ENCODE results near the gene TJAP1.

The TJAP1 gene

DNA sequence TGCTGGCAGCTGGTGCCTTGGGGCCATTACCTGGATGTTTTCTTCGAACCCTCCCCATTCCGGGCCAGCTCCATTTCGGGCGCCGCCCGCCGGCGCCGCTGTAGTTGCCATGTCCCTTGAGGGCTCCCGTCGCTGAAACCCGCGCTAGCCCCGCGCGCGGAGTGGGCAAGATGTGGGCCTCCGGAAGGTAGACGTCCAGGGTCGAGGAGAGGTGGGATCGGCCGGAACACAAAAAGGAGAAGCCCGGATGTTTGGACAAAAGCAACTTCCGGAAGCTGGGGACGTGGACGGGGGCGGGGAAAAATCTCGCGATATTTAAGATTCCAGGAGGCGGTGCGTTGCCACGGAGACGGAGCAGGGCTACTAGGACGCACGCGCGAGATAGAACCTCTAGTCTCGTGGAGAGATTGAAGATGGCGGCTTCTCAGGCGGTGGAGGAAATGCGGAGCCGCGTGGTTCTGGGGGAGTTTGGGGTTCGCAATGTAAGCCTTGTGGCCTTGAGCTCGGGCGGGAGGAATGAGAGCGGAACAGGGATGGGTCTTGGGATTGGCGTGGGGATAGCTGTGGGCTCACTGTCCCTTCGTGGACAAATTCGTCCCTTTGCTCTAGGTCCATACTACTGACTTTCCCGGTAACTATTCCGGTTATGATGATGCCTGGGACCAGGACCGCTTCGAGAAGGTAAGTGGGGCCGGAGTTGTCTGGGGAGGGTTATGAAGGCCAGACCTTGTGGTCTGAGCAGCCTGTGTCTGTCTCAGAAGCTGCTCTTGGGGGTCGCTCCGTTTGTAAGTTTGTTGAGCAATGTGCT is 39.5 kb downstream of the TJAP1 start, which contains the start of the genes POLR1C and YIPF3 (continued):
- TF ChIP-seq, protein P1, sequence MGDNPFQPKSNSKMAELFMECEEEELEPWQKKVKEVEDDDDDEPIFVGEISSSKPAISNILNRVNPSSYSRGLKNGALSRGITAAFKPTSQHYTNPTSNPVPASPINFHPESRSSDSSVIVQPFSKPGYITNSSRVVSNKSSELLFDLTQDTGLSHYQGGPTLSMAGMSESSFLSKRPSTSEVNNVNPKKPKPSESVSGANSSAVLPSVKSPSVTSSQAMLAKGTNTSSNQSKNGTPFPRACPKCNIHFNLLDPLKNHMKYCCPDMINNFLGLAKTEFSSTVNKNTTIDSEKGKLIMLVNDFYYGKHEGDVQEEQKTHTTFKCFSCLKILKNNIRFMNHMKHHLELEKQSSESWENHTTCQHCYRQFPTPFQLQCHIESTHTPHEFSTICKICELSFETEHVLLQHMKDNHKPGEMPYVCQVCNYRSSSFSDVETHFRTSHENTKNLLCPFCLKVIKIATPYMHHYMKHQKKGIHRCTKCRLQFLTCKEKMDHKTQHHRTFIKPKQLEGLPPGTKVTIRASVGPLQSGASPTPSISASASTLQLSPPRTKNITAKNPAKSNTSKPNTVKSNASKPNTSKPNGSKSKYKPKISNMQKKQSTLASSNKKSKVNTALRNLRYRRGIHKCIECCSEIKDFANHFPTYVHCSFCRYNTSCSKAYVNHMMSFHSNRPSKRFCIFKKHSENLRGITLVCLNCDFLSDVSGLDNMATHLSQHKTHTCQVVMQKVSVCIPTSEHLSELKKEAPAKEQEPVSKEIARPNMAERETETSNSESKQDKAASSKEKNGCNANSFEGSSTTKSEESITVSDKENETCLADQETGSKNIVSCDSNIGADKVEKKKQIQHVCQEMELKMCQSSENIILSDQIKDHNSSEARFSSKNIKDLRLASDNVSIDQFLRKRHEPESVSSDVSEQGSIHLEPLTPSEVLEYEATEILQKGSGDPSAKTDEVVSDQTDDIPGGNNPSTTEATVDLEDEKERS (tag by site-specific recombination; IDR thresholded peaks at IDR 0.05), result peak; percentile 27; the same call in 1 of the 2 replicates
- TF ChIP-seq YY1 (tag by site-specific recombination; IDR thresholded peaks at IDR 0.05), result peak; percentile 83; the same call in 1 of the 2 replicates
- TF ChIP-seq ZNF423 (tag by site-specific recombination; IDR thresholded peaks at IDR 0.05), result no peak
- no peak for TF ChIP-seq SCRT2 (tag by site-specific recombination; IDR thresholded peaks at IDR 0.05)
- TF ChIP-seq, protein P2, sequence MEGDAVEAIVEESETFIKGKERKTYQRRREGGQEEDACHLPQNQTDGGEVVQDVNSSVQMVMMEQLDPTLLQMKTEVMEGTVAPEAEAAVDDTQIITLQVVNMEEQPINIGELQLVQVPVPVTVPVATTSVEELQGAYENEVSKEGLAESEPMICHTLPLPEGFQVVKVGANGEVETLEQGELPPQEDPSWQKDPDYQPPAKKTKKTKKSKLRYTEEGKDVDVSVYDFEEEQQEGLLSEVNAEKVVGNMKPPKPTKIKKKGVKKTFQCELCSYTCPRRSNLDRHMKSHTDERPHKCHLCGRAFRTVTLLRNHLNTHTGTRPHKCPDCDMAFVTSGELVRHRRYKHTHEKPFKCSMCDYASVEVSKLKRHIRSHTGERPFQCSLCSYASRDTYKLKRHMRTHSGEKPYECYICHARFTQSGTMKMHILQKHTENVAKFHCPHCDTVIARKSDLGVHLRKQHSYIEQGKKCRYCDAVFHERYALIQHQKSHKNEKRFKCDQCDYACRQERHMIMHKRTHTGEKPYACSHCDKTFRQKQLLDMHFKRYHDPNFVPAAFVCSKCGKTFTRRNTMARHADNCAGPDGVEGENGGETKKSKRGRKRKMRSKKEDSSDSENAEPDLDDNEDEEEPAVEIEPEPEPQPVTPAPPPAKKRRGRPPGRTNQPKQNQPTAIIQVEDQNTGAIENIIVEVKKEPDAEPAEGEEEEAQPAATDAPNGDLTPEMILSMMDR (tag by site-specific recombination; IDR thresholded peaks at IDR 0.05), result no peak
- TF ChIP-seq ZNF248 (tag by site-specific recombination; IDR thresholded peaks at IDR 0.05), result no peak
- TF ChIP-seq, protein P3, sequence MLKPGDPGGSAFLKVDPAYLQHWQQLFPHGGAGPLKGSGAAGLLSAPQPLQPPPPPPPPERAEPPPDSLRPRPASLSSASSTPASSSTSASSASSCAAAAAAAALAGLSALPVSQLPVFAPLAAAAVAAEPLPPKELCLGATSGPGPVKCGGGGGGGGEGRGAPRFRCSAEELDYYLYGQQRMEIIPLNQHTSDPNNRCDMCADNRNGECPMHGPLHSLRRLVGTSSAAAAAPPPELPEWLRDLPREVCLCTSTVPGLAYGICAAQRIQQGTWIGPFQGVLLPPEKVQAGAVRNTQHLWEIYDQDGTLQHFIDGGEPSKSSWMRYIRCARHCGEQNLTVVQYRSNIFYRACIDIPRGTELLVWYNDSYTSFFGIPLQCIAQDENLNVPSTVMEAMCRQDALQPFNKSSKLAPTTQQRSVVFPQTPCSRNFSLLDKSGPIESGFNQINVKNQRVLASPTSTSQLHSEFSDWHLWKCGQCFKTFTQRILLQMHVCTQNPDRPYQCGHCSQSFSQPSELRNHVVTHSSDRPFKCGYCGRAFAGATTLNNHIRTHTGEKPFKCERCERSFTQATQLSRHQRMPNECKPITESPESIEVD (tag by site-specific recombination; IDR thresholded peaks at IDR 0.05), result no peak
- no peak for TF ChIP-seq OSR2 (tag by site-specific recombination; IDR thresholded peaks at IDR 0.05)
- TF ChIP-seq YY2 (tag by site-specific recombination; IDR thresholded peaks at IDR 0.05), result peak; percentile 92
- no peak for TF ChIP-seq ZNF623 (tag by site-specific recombination; IDR thresholded peaks at IDR 0.05)
- TF ChIP-seq ZBTB7A (tag by site-specific recombination; IDR thresholded peaks at IDR 0.05; ENCODE audit: low read depth), result no peak
- TF ChIP-seq ZNF549 (tag by site-specific recombination; IDR thresholded peaks at IDR 0.05), result no peak
- TF ChIP-seq ZNF626 (tag by site-specific recombination; IDR thresholded peaks at IDR 0.05), result no peak
- no peak for TF ChIP-seq ZNF302 (tag by site-specific recombination; IDR thresholded peaks at IDR 0.05; ENCODE audit: low read depth)
- peak; percentile 88 for TF ChIP-seq ZNF600 (tag by site-specific recombination; IDR thresholded peaks at IDR 0.05)
- peak; percentile 49; the same call in 1 of the 2 replicates for TF ChIP-seq KLF8 (tag by site-specific recombination; IDR thresholded peaks at IDR 0.05)
- TF ChIP-seq ZSCAN30 (tag by site-specific recombination; IDR thresholded peaks at IDR 0.05), result peak; percentile 86
- TF ChIP-seq, protein P4, sequence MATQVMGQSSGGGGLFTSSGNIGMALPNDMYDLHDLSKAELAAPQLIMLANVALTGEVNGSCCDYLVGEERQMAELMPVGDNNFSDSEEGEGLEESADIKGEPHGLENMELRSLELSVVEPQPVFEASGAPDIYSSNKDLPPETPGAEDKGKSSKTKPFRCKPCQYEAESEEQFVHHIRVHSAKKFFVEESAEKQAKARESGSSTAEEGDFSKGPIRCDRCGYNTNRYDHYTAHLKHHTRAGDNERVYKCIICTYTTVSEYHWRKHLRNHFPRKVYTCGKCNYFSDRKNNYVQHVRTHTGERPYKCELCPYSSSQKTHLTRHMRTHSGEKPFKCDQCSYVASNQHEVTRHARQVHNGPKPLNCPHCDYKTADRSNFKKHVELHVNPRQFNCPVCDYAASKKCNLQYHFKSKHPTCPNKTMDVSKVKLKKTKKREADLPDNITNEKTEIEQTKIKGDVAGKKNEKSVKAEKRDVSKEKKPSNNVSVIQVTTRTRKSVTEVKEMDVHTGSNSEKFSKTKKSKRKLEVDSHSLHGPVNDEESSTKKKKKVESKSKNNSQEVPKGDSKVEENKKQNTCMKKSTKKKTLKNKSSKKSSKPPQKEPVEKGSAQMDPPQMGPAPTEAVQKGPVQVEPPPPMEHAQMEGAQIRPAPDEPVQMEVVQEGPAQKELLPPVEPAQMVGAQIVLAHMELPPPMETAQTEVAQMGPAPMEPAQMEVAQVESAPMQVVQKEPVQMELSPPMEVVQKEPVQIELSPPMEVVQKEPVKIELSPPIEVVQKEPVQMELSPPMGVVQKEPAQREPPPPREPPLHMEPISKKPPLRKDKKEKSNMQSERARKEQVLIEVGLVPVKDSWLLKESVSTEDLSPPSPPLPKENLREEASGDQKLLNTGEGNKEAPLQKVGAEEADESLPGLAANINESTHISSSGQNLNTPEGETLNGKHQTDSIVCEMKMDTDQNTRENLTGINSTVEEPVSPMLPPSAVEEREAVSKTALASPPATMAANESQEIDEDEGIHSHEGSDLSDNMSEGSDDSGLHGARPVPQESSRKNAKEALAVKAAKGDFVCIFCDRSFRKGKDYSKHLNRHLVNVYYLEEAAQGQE (tag by site-specific recombination; IDR thresholded peaks at IDR 0.05), result no peak
- TF ChIP-seq ZNF354C (tag by site-specific recombination; IDR thresholded peaks at IDR 0.05; ENCODE audit: borderline replicate concordance, low read depth), result no peak
- TF ChIP-seq ZNF416 (tag by site-specific recombination; IDR thresholded peaks at IDR 0.05), result no peak
- TF ChIP-seq SP7 (tag by site-specific recombination; IDR thresholded peaks at IDR 0.05), result peak; percentile 64
- no peak for TF ChIP-seq ZNF529 (tag by site-specific recombination; IDR thresholded peaks at IDR 0.05; ENCODE audit: insufficient replicate concordance)
- no peak for TF ChIP-seq GLIS2 (tag by site-specific recombination; IDR thresholded peaks at IDR 0.05)
- no peak for TF ChIP-seq ZNF510 (tag by site-specific recombination; IDR thresholded peaks at IDR 0.05; ENCODE audit: insufficient replicate concordance)
- no peak for TF ChIP-seq ZNF114 (tag by site-specific recombination; IDR thresholded peaks at IDR 0.05)
- TF ChIP-seq ZNF777 (tag by site-specific recombination; IDR thresholded peaks at IDR 0.05; ENCODE audit: borderline replicate concordance), result no peak
- TF ChIP-seq, protein P5, sequence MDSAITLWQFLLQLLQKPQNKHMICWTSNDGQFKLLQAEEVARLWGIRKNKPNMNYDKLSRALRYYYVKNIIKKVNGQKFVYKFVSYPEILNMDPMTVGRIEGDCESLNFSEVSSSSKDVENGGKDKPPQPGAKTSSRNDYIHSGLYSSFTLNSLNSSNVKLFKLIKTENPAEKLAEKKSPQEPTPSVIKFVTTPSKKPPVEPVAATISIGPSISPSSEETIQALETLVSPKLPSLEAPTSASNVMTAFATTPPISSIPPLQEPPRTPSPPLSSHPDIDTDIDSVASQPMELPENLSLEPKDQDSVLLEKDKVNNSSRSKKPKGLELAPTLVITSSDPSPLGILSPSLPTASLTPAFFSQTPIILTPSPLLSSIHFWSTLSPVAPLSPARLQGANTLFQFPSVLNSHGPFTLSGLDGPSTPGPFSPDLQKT (IDR thresholded peaks at IDR 0.05; ENCODE audit: borderline replicate concordance, low read depth, low read length), result no peak
- TF ChIP-seq ZNF174 (tag by site-specific recombination; IDR thresholded peaks at IDR 0.05), result no peak
- no peak for TF ChIP-seq ZNF24 (tag by site-specific recombination; IDR thresholded peaks at IDR 0.05)
- no peak for TF ChIP-seq ZNF112 (tag by site-specific recombination; IDR thresholded peaks at IDR 0.05)
